B cell (primary cell): ENCODE data around the gene GRIP2. TPM values are rescaled to one million over a fixed set of nuclear protein-coding genes. Genes with fewer than 3 reads are reported as not detected.

ENCODE experiments used
- ATAC-seq: fragments of 200-7000 bp; cut with Tn5 transposase; one replicate; pipeline ENCODE4 v1.10.0; 2021; ENCODE audit warnings: low read depth, mild to moderate bottlenecking, moderate number of reproducible peaks, moderate library complexity
- CTCF ChIA-PET: fragments of 350-600 bp; sonication (Branson Sonifier 250); formaldehyde crosslinking; loops from one replicate; lab custom pipeline; 2021; ENCODE audit warnings: antibody characterized with exemption, inconsistent platforms; lab: Charles Lee
- POLR2A ChIA-PET: fragments of 350-600 bp; sonication (Branson Sonifier 250); formaldehyde crosslinking; loops from one replicate; lab custom pipeline; 2021; ENCODE audit warnings: antibody characterized with exemption; lab: Charles Lee
- DNase-seq: peaks from one replicate; pipeline ENCODE4 v3.0.0; 2013
- H2AFZ ChIP-seq: 2 replicates; pipeline ENCODE4 v1.6.1; 2012; ENCODE audit warnings: mild to moderate bottlenecking, low read depth, low read length; ENCODE audit not compliant: insufficient read depth, poor library complexity, severe bottlenecking
- H3K27ac ChIP-seq, 2 donors: 1 replicate in 1 of 2; 2 replicates in 1 of 2; pipeline ENCODE4 v1.5.1; 2012 to 2013; ENCODE audit warnings: low read length in 2 of 2, mild to moderate bottlenecking in 2 of 2, moderate library complexity in 1 of 2
- H3K27me3 ChIP-seq, 4 experiments: fragments of 200-600 bp in 1 of 4; sonication (generic) in 1 of 4; replicated peaks in 1 of 4; 1 replicate in 2 of 4; 2 replicates in 2 of 4; pipeline versions ENCODE4 v1.6.1 to v1.7.0; 2013 to 2016; ENCODE audit warnings: low read length in 3 of 4, mild to moderate bottlenecking in 2 of 4, mixed read lengths in 1 of 4, moderate library complexity in 1 of 4; ENCODE audit not compliant: insufficient read depth in 4 of 4, control insufficient read depth in 3 of 4; ENCODE audit errors: control extremely low read depth in 1 of 4
- H3K36me3 ChIP-seq, 2 experiments: replicated peaks in 1 of 2; 1 replicate in 1 of 2; 2 replicates in 1 of 2; pipeline versions ENCODE4 v1.6.1 to v1.7.1; 2013; ENCODE audit warnings: low read length in 1 of 2; ENCODE audit not compliant: insufficient read depth in 2 of 2, control insufficient read depth in 1 of 2; ENCODE audit errors: control extremely low read depth in 1 of 2, extremely low read depth in 1 of 2
- H3K4me1 ChIP-seq, 2 donors: fragments of 200-600 bp in 1 of 2; sonication (generic) in 1 of 2; 1 replicate in 1 of 2; 2 replicates in 1 of 2; pipeline versions ENCODE4 v1.5.1 to v1.6.1; 2013 to 2017; ENCODE audit warnings: low read length in 2 of 2; ENCODE audit not compliant: control insufficient read depth in 2 of 2, insufficient read depth in 2 of 2
- H3K4me2 ChIP-seq: replicated peaks from 2 replicates; pipeline ENCODE3; 2012; ENCODE audit warnings: mild to moderate bottlenecking, low read depth, low read length; ENCODE audit not compliant: poor library complexity, severe bottlenecking
- H3K4me3 ChIP-seq, 5 experiments: fragments of 200-600 bp in 1 of 5; sonication (generic) in 1 of 5; 1 replicate in 3 of 5; 2 replicates in 2 of 5; pipeline versions ENCODE4 v1.5.1 to v1.7.0; 2011 to 2016; ENCODE audit warnings: low read length in 4 of 5, mild to moderate bottlenecking in 4 of 5, low read depth in 2 of 5, control low read depth in 1 of 5, moderate library complexity in 1 of 5; ENCODE audit not compliant: insufficient read depth in 1 of 5; ENCODE audit errors: control extremely low read depth in 1 of 5, extremely low read depth in 1 of 5
- H3K79me2 ChIP-seq: fragments of 200-600 bp; sonication (generic); one replicate; pipeline ENCODE4 v1.6.0; 2016; ENCODE audit warnings: low read length; ENCODE audit not compliant: control insufficient read depth, insufficient read depth
- H3K9ac ChIP-seq: fragments of 200-600 bp; sonication (generic); 2 replicates; pipeline ENCODE4 v1.6.1; 2017; ENCODE audit warnings: mild to moderate bottlenecking, low read length, moderate library complexity
- H3K9me3 ChIP-seq, 3 donors: one replicate each; pipeline versions ENCODE4 v1.6.1 to v1.7.1; 2013; ENCODE audit warnings: low read length in 2 of 3; ENCODE audit not compliant: control insufficient read depth in 2 of 3, insufficient read depth in 1 of 3; ENCODE audit errors: control extremely low read depth in 1 of 3
- H4K20me1 ChIP-seq: 2 replicates; pipeline ENCODE4 v1.6.0; 2012; ENCODE audit warnings: mild to moderate bottlenecking, low read length; ENCODE audit not compliant: insufficient read depth, control insufficient read depth, poor library complexity, severe bottlenecking
- H3K27ac Mint-ChIP-seq: one replicate; pipeline ENCODE4 v1.8.0; 2021; ENCODE audit warnings: mixed read lengths
- H3K27me3 Mint-ChIP-seq: one replicate; pipeline ENCODE4 v1.8.0; 2021; ENCODE audit warnings: mixed read lengths
- H3K4me1 Mint-ChIP-seq: one replicate; pipeline ENCODE4 v1.8.0; 2021; ENCODE audit warnings: mixed read lengths
- H3K4me3 Mint-ChIP-seq: one replicate; pipeline ENCODE4 v1.8.0; 2021; ENCODE audit warnings: mixed read lengths
- H3K9me3 Mint-ChIP-seq: one replicate; pipeline ENCODE4 v1.8.0; 2022; ENCODE audit warnings: mixed read lengths; ENCODE audit not compliant: insufficient read depth
- CTCF ChIP-seq: fragments of 200-600 bp; IDR thresholded peaks from one replicate; pipeline ENCODE4 v1.8.0; 2022; ENCODE audit warnings: antibody characterized with exemption, mild to moderate bottlenecking
- EZH2 ChIP-seq: IDR thresholded peaks from 2 replicates; pipeline ENCODE4 v1.6.1; 2012; ENCODE audit warnings: borderline replicate concordance, low read depth, mild to moderate bottlenecking, moderate library complexity, low read length; ENCODE audit not compliant: insufficient read depth, poor library complexity, severe bottlenecking
- WGBS: methylation state at CpG from one replicate; pipeline ENCODE4 v1.1.5; 2013; ENCODE audit warnings: missing lambda C conversion rate; ENCODE audit not compliant: insufficient coverage; 5-methylcytosine and 5-hydroxymethylcytosine counted together
- intact Hi-C: fragments of 100-400 bp; cut with micrococcal nuclease; formaldehyde crosslinking; loops from one replicate; pipeline ENCODE4 v1.10.0; 2022
- polyA plus RNA-seq: library from polyadenylated mRNA; depleted of rRNA; stranded (reverse); fragments of >200 nt; gene quantifications from 2 replicates; pipeline ENCODE4 v1.2.3, GENCODE V29; 2012
- total RNA-seq, 2 donors: library from RNA; stranded (reverse); fragments of 120-200 nt in 1 of 2; gene quantifications; 1 replicate in 1 of 2; 2 replicates in 1 of 2; pipeline versions ENCODE4 v1.2.3 to v1.2.4, GENCODE V29; 2013 to 2022

GRIP2 gene
- total and polyA plus RNA-seq, 2 donors (not counting 1 experiment from before 2014, with no cell fraction given), result not detected

DNA sequence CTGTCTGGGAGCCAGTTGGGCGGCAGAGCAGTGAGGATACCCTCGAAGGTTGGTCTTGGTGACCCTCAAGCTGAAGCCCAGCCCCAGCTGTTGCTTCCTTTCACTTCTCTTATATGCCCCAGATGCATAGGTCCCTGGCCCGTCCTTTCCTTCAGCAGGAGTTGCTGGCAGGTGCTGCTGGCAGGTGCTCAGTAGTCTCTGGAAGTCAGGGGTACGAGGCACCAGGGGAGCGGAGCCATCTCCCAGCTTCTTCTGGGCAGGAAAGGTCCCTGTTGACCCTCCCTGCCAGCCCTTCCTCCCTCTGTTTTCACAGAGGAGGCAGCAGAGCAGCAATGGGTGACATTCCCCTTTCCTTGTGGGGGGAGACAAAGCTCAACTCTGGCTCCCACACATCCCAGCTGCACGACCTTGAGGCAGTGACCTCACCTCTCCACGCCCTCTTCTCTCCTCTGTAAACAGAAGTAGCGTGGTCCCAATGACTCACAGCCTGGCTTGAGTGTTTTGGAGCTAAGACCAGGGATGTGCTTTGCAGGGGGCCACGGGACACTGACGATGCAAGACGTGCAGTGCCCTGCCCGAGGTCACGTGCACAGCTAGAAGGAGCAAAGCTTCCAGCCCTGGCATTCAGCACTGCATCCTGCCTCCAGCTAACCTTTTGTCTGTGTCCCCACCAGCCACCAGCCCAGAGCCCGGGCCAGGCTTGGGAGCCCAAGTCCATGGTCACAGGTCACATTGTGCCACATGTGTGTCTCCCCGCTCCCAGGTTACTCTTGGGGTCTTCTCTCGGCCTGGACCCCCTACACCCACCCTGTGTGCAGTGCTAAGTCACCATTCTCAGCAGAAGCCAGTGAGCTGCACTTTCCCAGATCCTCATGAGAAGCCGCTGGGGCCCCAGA, 88.0 kb downstream of the GRIP2 start:
- Histone ChIP-seq H3K9ac (no peak overlapping the region), H3K9me3 (no peaks in the 10 kb centered on the region), H2AFZ (no peak overlapping the region), H3K36me3 (peaks cover 3 to 66% of the 10 kb centered on the region in 2 experiments), H3K4me1 (no peaks in the 10 kb centered on the region), H3K4me3 (no peak overlapping the region), H3K4me2 (no peak overlapping the region), H4K20me1 (no peaks in the 10 kb centered on the region), H3K79me2 (no peaks in the 10 kb centered on the region), H3K27me3 (no peaks in the 10 kb centered on the region), H3K27ac (no peak overlapping the region)
- POLR2A ChIA-PET, result no interaction called here
- Mint-ChIP-seq H3K27me3 (no peaks in the 10 kb centered on the region), H3K4me1 (peaks cover 14% of the 10 kb centered on the region), H3K9me3 (no peaks in the 10 kb centered on the region), H3K4me3 (no peak overlapping the region), H3K27ac (peak overlapping the region; percentile 15)
- DNase-seq (no peak), ATAC-seq (no peak)
- 78% methylated on average over 15 of the region's 17 CpGs for WGBS
- TF ChIP-seq CTCF, result no peak
- TF ChIP-seq EZH2, result no peak
- CTCF ChIA-PET, result interaction anchor here (1.1 to 1.7 kb wide), 2 partner anchors 9 to 51 kb away, joined by 3 to 7 read pairs; no protein-coding TSS in a partner anchor
- intact Hi-C loops, result no loop called here
